Body of pancreas (tissue), 4 donors: ENCODE results near the gene GLI1.
"Not testable (repeated sequence)": the region's sequence is repeated elsewhere in the genome, so short reads cannot be mapped to it uniquely, and the experiment has no call there.

Source experiments
- POLR2A ChIP-seq, 3 donors: fragments of 450-650 bp; IDR thresholded peaks; one replicate each; pipeline ENCODE4 v1.6.1; 2016; ENCODE audit warnings: antibody characterized with exemption in 3 of 3, mild to moderate bottlenecking in 2 of 3
- TF ChIP-seq, protein P1 (sequence below), 7 experiments: fragments of 450-650 bp in 4 of 7; fragments of 200-600 bp in 3 of 7; sonication (generic) in 3 of 7; IDR thresholded peaks; one replicate each; pipeline ENCODE4 v1.5.1; 2016 to 2019; ENCODE audit warnings: antibody characterized with exemption in 7 of 7

DNA sequence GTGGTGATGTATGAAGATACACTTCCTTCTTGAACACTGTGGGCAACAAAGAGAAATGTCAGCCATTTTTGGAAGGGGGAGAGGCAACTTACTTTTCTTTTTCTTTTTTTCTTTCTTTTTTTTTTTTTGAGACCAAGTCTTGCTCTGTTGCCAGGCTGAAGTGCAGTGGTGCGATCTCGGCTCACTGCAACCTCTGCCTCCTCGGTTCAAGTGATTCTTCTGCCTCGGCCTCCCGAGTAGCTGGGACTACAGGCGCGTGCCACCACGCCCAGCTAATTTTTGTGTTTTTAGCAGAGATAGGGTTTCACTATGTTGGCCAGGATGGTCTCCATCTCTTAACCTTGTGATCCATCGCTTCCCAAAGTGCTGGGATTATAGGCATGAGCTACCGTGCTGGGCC is 58.1 kb downstream of the GLI1 start:
- not testable (repeated sequence) for TF ChIP-seq POLR2A (IDR thresholded peaks at IDR 0.05)
- TF ChIP-seq, protein P1, sequence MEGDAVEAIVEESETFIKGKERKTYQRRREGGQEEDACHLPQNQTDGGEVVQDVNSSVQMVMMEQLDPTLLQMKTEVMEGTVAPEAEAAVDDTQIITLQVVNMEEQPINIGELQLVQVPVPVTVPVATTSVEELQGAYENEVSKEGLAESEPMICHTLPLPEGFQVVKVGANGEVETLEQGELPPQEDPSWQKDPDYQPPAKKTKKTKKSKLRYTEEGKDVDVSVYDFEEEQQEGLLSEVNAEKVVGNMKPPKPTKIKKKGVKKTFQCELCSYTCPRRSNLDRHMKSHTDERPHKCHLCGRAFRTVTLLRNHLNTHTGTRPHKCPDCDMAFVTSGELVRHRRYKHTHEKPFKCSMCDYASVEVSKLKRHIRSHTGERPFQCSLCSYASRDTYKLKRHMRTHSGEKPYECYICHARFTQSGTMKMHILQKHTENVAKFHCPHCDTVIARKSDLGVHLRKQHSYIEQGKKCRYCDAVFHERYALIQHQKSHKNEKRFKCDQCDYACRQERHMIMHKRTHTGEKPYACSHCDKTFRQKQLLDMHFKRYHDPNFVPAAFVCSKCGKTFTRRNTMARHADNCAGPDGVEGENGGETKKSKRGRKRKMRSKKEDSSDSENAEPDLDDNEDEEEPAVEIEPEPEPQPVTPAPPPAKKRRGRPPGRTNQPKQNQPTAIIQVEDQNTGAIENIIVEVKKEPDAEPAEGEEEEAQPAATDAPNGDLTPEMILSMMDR (IDR thresholded peaks at IDR 0.05), result not testable (repeated sequence)
